H1 (cell line): ENCODE data around the gene HLA-DRB1. TPM values are rescaled to one million over a fixed set of nuclear protein-coding genes. Genes with fewer than 3 reads are reported as not detected.

Experiments used
- CTCF ChIA-PET: fragments of 300-600 bp; sonication (Branson Sonifier 250); formaldehyde crosslinking; loops from one replicate; lab custom pipeline; 2021; ENCODE audit not compliant: partially characterized antibody; lab: Charles Lee
- POLR2A ChIA-PET: fragments of 300-600 bp; sonication (Branson Sonifier 250); formaldehyde crosslinking; loops from one replicate; lab custom pipeline; 2021; ENCODE audit warnings: inconsistent platforms; ENCODE audit not compliant: partially characterized antibody; lab: Charles Lee
- DNase-seq, 2 experiments: peaks; one replicate each; pipeline versions ENCODE4 v3.0.0 to v3.0.0-alpha.2; 2010 to 2022; ENCODE audit warnings: low spot score in 2 of 2, low read depth in 1 of 2, mixed read lengths in 1 of 2
- FAIRE-seq: peaks from 2 replicates; lab custom pipeline; 2011; peaks lifted over from hg19 to GRCh38; lab: Jason Lieb, UNC
- H2AFZ ChIP-seq: 2 replicates; pipeline ENCODE4 v1.8.1; 2012; ENCODE audit warnings: low read length, inconsistent platforms
- H2AK5ac ChIP-seq: 2 replicates; pipeline ENCODE4 v1.6.1; 2013; ENCODE audit warnings: low read depth, low read length
- H2BK120ac ChIP-seq: replicated peaks from 2 replicates; pipeline ENCODE3; 2013; ENCODE audit warnings: low read depth, low read length, inconsistent platforms
- H2BK12ac ChIP-seq: 2 replicates; pipeline ENCODE4 v1.6.1; 2013; ENCODE audit warnings: low read depth, low read length
- H2BK15ac ChIP-seq: 2 replicates; pipeline ENCODE4 v1.6.1; 2013; ENCODE audit warnings: low read length
- H2BK20ac ChIP-seq: 2 replicates; pipeline ENCODE4 v1.6.1; 2013; ENCODE audit warnings: low read length
- H2BK5ac ChIP-seq: 2 replicates; pipeline ENCODE4 v1.6.1; 2013; ENCODE audit warnings: low read depth, low read length
- H3K14ac ChIP-seq: 2 replicates; pipeline ENCODE4 v1.6.1; 2013; ENCODE audit warnings: inconsistent platforms; ENCODE audit not compliant: insufficient read length
- H3K18ac ChIP-seq: 2 replicates; pipeline ENCODE4 v1.6.1; 2013; ENCODE audit warnings: low read length; ENCODE audit errors: extremely low read depth
- H3K23ac ChIP-seq: 2 replicates; pipeline ENCODE4 v1.6.1; 2013; ENCODE audit warnings: inconsistent platforms; ENCODE audit not compliant: insufficient read length
- H3K23me2 ChIP-seq: 2 replicates; pipeline ENCODE4 v1.6.1; 2013; ENCODE audit warnings: low read depth, low read length
- H3K27ac ChIP-seq: 2 replicates; pipeline ENCODE4 v1.6.1; 2011; ENCODE audit warnings: low read depth, low read length, inconsistent platforms
- H3K27me3 ChIP-seq, 4 experiments: replicated peaks in 1 of 4; 1 replicate in 1 of 4; 2 replicates in 3 of 4; pipeline versions ENCODE4 v1.6.1 to v1.8.1; 2011 to 2013; ENCODE audit warnings: low read length in 3 of 4, mild to moderate bottlenecking in 3 of 4, inconsistent platforms in 2 of 4, mixed read lengths in 2 of 4, moderate library complexity in 1 of 4; ENCODE audit not compliant: control insufficient read depth in 3 of 4, insufficient read depth in 3 of 4; ENCODE audit errors: extremely low read depth in 1 of 4
- H3K36me3 ChIP-seq, 4 experiments: 2 replicates each; pipeline versions ENCODE4 v1.6.1 to v1.8.1; 2011 to 2013; ENCODE audit warnings: mild to moderate bottlenecking in 4 of 4, low read length in 3 of 4, moderate library complexity in 2 of 4, control low read depth in 1 of 4, inconsistent platforms in 1 of 4; ENCODE audit not compliant: insufficient read depth in 4 of 4, control insufficient read depth in 2 of 4
- H3K4ac ChIP-seq: replicated peaks from 2 replicates; pipeline ENCODE3; 2013; ENCODE audit warnings: low read length, low read depth, mixed read lengths, inconsistent platforms; ENCODE audit not compliant: insufficient read length
- H3K4me1 ChIP-seq, 4 experiments: replicated peaks in 1 of 4; 1 replicate in 1 of 4; 2 replicates in 3 of 4; pipeline versions ENCODE4 v1.6.1 to v1.8.1; 2011 to 2013; ENCODE audit warnings: low read length in 3 of 4, inconsistent platforms in 2 of 4, mixed read lengths in 1 of 4; ENCODE audit not compliant: insufficient read depth in 4 of 4, control insufficient read depth in 3 of 4
- H3K4me2 ChIP-seq, 2 experiments: 2 replicates each; pipeline versions ENCODE4 v1.6.1 to v1.8.1; 2011 to 2013; ENCODE audit warnings: low read depth in 2 of 2, low read length in 2 of 2, control low read depth in 1 of 2, inconsistent platforms in 1 of 2, mild to moderate bottlenecking in 1 of 2; ENCODE audit not compliant: insufficient read depth in 1 of 2
- H3K4me3 ChIP-seq, 4 experiments: fragments of 200-600, 300-600 bp in 1 of 4; sonication (generic), shearing (Covaris generic), sonication (Bioruptor Twin) in 1 of 4; 2 replicates each; pipeline versions ENCODE4 v1.5.1 to v1.8.1; 2011 to 2016; ENCODE audit warnings: low read length in 4 of 4, low read depth in 3 of 4, control low read depth in 2 of 4, inconsistent platforms in 2 of 4, mild to moderate bottlenecking in 2 of 4, mixed read lengths in 1 of 4, moderate library complexity in 1 of 4; ENCODE audit not compliant: insufficient read depth in 2 of 4; ENCODE audit errors: extremely low read depth in 1 of 4
- H3K56ac ChIP-seq: replicated peaks from 2 replicates; pipeline ENCODE3; 2013; ENCODE audit warnings: low read depth, mild to moderate bottlenecking, mixed read lengths, low read length, inconsistent platforms; ENCODE audit not compliant: insufficient read length
- H3K79me1 ChIP-seq: 2 replicates; pipeline ENCODE4 v1.6.1; 2013; ENCODE audit warnings: low read depth, low read length, control low read depth
- H3K79me2 ChIP-seq, 2 experiments: 2 replicates each; pipeline versions ENCODE4 v1.6.1 to v1.8.1; 2012 to 2013; ENCODE audit warnings: low read length in 2 of 2, mild to moderate bottlenecking in 2 of 2, inconsistent platforms in 1 of 2; ENCODE audit not compliant: insufficient read depth in 2 of 2, control insufficient read depth in 1 of 2
- H3K9ac ChIP-seq, 4 experiments: replicated peaks in 1 of 4; 1 replicate in 1 of 4; 2 replicates in 3 of 4; pipeline versions ENCODE4 v1.6.1 to v1.8.1; 2011 to 2013; ENCODE audit warnings: low read depth in 3 of 4, low read length in 3 of 4, control low read depth in 2 of 4, mild to moderate bottlenecking in 2 of 4, moderate library complexity in 2 of 4, inconsistent platforms in 1 of 4; ENCODE audit errors: extremely low read depth in 1 of 4
- H3K9me3 ChIP-seq, 2 experiments: 2 replicates each; pipeline versions ENCODE4 v1.6.1 to v1.8.1; 2012 to 2013; ENCODE audit warnings: mild to moderate bottlenecking in 2 of 2, moderate library complexity in 2 of 2, control low read depth in 1 of 2, inconsistent platforms in 1 of 2, low read depth in 1 of 2, low read length in 1 of 2, mixed read lengths in 1 of 2; ENCODE audit not compliant: insufficient read depth in 2 of 2
- H4K20me1 ChIP-seq, 2 experiments: replicated peaks in 1 of 2; 2 replicates each; pipeline versions ENCODE3 to v1.8.1; 2011 to 2013; ENCODE audit warnings: inconsistent platforms in 2 of 2, low read length in 2 of 2, mild to moderate bottlenecking in 1 of 2; ENCODE audit not compliant: insufficient read depth in 2 of 2, control insufficient read depth in 1 of 2
- H4K5ac ChIP-seq: 2 replicates; pipeline ENCODE4 v1.6.1; 2013; ENCODE audit warnings: low read length, low read depth, mixed read lengths, inconsistent platforms; ENCODE audit not compliant: insufficient read length
- H4K8ac ChIP-seq: 2 replicates; pipeline ENCODE4 v1.8.0; 2013; ENCODE audit warnings: mild to moderate bottlenecking, moderate library complexity, low read length, inconsistent platforms; ENCODE audit not compliant: insufficient read depth; ENCODE audit errors: extremely low read depth
- H4K91ac ChIP-seq: replicated peaks from 2 replicates; pipeline ENCODE3; 2013; ENCODE audit warnings: low read length, mixed read lengths, inconsistent platforms; ENCODE audit not compliant: insufficient read length
- ASH2L ChIP-seq: fragments of 200-600, 300-600 bp; sonication (generic); IDR thresholded peaks from one replicate; pipeline ENCODE4 v1.7.1; 2017; ENCODE audit warnings: low read length
- RNF2 ChIP-seq: fragments of 200-900, 300-1000 bp; sonication (generic); IDR thresholded peaks from 2 replicates; pipeline ENCODE4 v1.7.1; 2016; ENCODE audit warnings: borderline replicate concordance, low read depth, mild to moderate bottlenecking, antibody characterized with exemption, low read length; ENCODE audit not compliant: poor library complexity, severe bottlenecking; ENCODE audit errors: missing control alignments
- TAF7 ChIP-seq: optimal IDR thresholded peaks from 2 replicates; pipeline ENCODE3; 2011; ENCODE audit warnings: low read depth, mild to moderate bottlenecking, inconsistent platforms, low read length, moderate library complexity, borderline replicate concordance
- WGBS, 2 experiments: shearing (Covaris generic) in 1 of 2; methylation state at CpG; one replicate each; pipeline versions ENCODE4 v1.1.6 to v1.1.7; 2013 to 2015; ENCODE audit warnings: low lambda C conversion rate in 2 of 2, mixed read lengths in 2 of 2, inconsistent platforms in 1 of 2, low coverage in 1 of 2, missing lambda C conversion rate in 1 of 2; ENCODE audit not compliant: insufficient replicate concordance in 2 of 2, insufficient coverage in 1 of 2, insufficient read length in 1 of 2; ENCODE audit errors: extremely low coverage in 1 of 2, missing lambda C conversion rate in 1 of 2; 5-methylcytosine and 5-hydroxymethylcytosine counted together
- polyA plus RNA-seq, 7 experiments: library from polyadenylated mRNA; depleted of rRNA in 3 of 7; stranded (reverse) in 5 of 7; unstranded in 2 of 7; fragments of >200 nt in 5 of 7; fragments of 200-250 nt in 2 of 7; gene quantifications; 1 replicate in 5 of 7; 2 replicates in 1 of 7; 4 replicates in 1 of 7; pipeline versions ENCODE4 v1.2.1 to v1.2.3, GENCODE V29; 2011 to 2013; ENCODE audit warnings: missing spikeins in 2 of 7, mixed read lengths in 2 of 7
- total RNA-seq: library from RNA; stranded (reverse); fragmentation: NEBNext Ultra II Directional; extraction: Animal tissue kit (Norgen Biotek cat#: 25700); gene quantifications from 2 replicates; pipeline ENCODE4 v1.2.1, GENCODE V29; 2021

HLA-DRB1 gene
- total and polyA plus RNA-seq, 2 of the 8 experiments (the other 6 are each of a cell fraction or from before 2014, with no cell fraction given), result 6.7 to 7.5 TPM

- H4K91ac ChIP-seq, result no peak overlapping the region
- no peak overlapping the region for H2BK12ac ChIP-seq
- FAIRE-seq (no peak), DNase-seq (no peak)
- no peak overlapping the region for H2BK5ac ChIP-seq
- WGBS, 2 experiments, result 0% methylated on average over 1 of the region's 3 CpGs; no CpG with 5 or more reads in 1 of the 2 experiments
- H3K36me3 ChIP-seq, result no peaks in the 10 kb centered on the region
- H4K20me1 ChIP-seq, result no peaks in the 10 kb centered on the region
- no peak overlapping the region for H2BK15ac ChIP-seq
- H3K4me1 ChIP-seq, result no peaks in the 10 kb centered on the region
- H3K14ac ChIP-seq, result no peak overlapping the region
- no peak overlapping the region for H3K4me3 ChIP-seq
- H3K4ac ChIP-seq, result no peak overlapping the region
- H2AFZ ChIP-seq, result no peak overlapping the region
- CTCF ChIA-PET, result no interaction called here
- H3K79me2 ChIP-seq, result no peaks in the 10 kb centered on the region
- no peak overlapping the region for H4K8ac ChIP-seq
- H3K23ac ChIP-seq, result no peak overlapping the region
- H3K27me3 ChIP-seq, result no peaks in the 10 kb centered on the region
- no peaks in the 10 kb centered on the region for H3K9me3 ChIP-seq
- POLR2A ChIA-PET, result no interaction called here
- H3K79me1 ChIP-seq, result no peaks in the 10 kb centered on the region
- no peaks in the 10 kb centered on the region for H3K23me2 ChIP-seq
- H2BK120ac ChIP-seq, result no peak overlapping the region
- H3K27ac ChIP-seq, result no peak overlapping the region
- H3K18ac ChIP-seq, result no peak overlapping the region
- H3K4me2 ChIP-seq, result no peak overlapping the region
- H3K9ac ChIP-seq, result no peak overlapping the region
- H3K56ac ChIP-seq, result no peak overlapping the region
- H2AK5ac ChIP-seq, result no peak overlapping the region
- no peak overlapping the region for H2BK20ac ChIP-seq
- no peak overlapping the region for H4K5ac ChIP-seq
- TF ChIP-seq TAF7, result no peak
- no peak for TF ChIP-seq ASH2L
- TF ChIP-seq RNF2, result no peak
Measured at GRCh38 chr6:32627249-32627648, 37.6 kb upstream of the HLA-DRB1 start.
